Measurements from ENCODE around the gene TMEM254.
A peak's percentile ranks its signal among the peaks of the same experiment; 100 is the strongest.
"Not testable (repeated sequence)": the region's sequence is repeated elsewhere in the genome, so short reads cannot be mapped to it uniquely, and the experiment has no call there.

Gene TMEM254, protein sequence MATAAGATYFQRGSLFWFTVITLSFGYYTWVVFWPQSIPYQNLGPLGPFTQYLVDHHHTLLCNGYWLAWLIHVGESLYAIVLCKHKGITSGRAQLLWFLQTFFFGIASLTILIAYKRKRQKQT

DNA sequence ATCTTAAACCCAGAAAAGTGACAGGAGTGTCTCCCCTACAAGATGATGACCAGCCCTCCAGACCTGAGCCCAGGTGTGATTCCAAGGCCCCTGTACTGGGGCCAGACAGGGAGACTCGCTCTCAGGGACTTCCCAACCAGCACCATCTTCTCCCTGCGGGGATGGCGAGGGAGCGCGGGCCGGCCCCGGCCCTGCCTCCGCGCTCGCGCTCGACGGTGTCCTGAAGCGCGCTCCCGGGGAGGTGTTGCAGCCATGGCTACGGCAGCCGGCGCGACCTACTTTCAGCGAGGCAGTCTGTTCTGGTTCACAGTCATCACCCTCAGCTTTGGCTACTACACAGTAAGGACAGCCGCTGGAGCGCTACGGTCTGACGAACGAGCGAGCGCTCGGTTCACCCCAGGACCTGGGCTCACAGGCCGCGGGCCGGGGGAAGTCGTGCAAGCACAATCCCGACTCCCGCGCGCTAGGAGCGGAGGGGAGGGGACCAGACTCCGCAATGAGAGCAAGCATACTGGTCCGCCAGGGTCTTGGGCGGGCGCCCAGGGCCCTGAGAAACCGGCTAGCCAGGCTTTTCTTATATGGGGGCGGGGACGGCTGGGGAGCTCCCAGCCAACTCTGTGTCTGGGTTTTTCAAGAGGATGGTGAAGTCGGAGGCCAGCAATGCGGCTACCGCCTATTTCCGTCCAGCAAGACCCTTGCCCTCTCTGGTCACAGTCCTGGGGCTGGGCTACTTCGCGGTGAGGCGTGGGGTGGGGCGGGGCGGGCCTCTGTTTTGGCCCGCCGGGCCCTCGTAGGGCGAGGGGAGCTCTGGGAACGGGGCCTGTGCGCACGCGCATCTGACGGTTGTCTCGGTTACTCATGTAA lies at the start of gene TMEM254:
TSS of gene TMEM254 (plus strand) at position 218 of the 864 bp plus-strand sequence. CDS start at position 253, 35 bp downstream.
- TF ChIP-seq, protein P1, sequence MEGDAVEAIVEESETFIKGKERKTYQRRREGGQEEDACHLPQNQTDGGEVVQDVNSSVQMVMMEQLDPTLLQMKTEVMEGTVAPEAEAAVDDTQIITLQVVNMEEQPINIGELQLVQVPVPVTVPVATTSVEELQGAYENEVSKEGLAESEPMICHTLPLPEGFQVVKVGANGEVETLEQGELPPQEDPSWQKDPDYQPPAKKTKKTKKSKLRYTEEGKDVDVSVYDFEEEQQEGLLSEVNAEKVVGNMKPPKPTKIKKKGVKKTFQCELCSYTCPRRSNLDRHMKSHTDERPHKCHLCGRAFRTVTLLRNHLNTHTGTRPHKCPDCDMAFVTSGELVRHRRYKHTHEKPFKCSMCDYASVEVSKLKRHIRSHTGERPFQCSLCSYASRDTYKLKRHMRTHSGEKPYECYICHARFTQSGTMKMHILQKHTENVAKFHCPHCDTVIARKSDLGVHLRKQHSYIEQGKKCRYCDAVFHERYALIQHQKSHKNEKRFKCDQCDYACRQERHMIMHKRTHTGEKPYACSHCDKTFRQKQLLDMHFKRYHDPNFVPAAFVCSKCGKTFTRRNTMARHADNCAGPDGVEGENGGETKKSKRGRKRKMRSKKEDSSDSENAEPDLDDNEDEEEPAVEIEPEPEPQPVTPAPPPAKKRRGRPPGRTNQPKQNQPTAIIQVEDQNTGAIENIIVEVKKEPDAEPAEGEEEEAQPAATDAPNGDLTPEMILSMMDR (IDR thresholded peaks at IDR 0.05; ENCODE audit: poor library complexity, severe bottlenecking), result no peak
- Histone ChIP-seq H3K27me3 (ENCODE audit: insufficient read depth, poor library complexity, severe bottlenecking) (no peaks in the 10 kb centered on the region), H3K4me3 (ENCODE audit: severe bottlenecking) (peak within 1 kb of the TSS; percentile 49), H3K4me1 (ENCODE audit: insufficient read depth, poor library complexity, severe bottlenecking) (peaks cover 14% of the 10 kb centered on the region), H3K36me3 (ENCODE audit: low read depth) (peaks cover 4% of the 10 kb centered on the region; the same call in 1 of the 2 replicates), H3K9me3 (ENCODE audit: severe bottlenecking) (no peaks in the 10 kb centered on the region), H3K27ac (ENCODE audit: poor library complexity, severe bottlenecking) (peak within 1 kb of the TSS; percentile 76)
- DNase-seq (ENCODE audit: low spot score), result peak; percentile 83
- ATAC-seq (ENCODE audit: low read depth), result peak; percentile 72

DNA sequence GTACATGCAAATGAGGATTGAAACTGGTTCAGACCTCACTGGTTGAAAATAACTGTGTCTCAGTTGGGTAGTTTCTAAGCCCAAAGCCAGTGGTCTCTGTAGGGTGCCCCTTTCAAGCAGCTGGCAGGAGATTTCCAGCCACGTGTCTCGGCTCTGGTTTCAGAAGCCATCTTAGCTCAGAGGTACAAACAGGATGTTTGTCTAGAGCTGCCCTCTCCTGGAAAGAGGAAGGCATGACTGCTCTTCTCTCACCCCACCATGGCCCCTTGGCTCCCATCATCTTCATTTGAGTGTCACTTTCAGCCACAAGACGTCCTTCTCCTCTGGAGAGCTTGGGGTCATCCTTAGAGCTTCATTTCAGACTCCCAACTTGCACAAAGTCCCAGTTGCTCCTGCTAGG lies 49.3 kb upstream of the TMEM254 start:
- not testable (repeated sequence) for H3K9me3 ChIP-seq (ENCODE audit: severe bottlenecking); H3K27ac ChIP-seq (ENCODE audit: poor library complexity, severe bottlenecking); H3K27me3 ChIP-seq (ENCODE audit: insufficient read depth, poor library complexity, severe bottlenecking); DNase-seq (ENCODE audit: low spot score); H3K4me1 ChIP-seq (ENCODE audit: insufficient read depth, poor library complexity, severe bottlenecking); H3K36me3 ChIP-seq (ENCODE audit: low read depth); H3K4me3 ChIP-seq (ENCODE audit: severe bottlenecking)
- TF ChIP-seq, protein P1 (IDR thresholded peaks at IDR 0.05; ENCODE audit: poor library complexity, severe bottlenecking), result peak; percentile 26
- peak; percentile 45; the same call in 1 of the 3 replicates for ATAC-seq (ENCODE audit: low read depth)

DNA sequence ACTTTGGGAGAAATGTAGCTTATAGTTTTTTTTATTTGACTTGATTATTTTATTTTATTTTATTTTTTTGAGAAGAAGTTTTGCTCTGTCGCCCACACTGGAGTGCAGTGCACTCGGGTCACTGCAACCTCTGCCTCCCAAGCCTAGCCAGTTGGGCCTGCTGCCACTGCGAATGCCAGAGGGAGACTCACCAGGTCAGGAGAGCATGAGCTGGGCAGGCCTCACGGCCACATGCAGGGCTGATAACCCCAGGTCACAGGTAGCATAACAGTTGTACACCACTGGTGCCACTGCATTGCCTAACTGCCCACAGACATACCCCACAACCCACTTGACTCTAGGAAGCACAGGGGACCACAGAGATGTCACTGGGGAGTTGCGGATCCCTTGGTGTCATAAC lies 48.6 kb upstream of the TMEM254 start:
- DNase-seq (ENCODE audit: low spot score); H3K9me3 ChIP-seq (ENCODE audit: severe bottlenecking); ATAC-seq (ENCODE audit: low read depth); H3K27me3 ChIP-seq (ENCODE audit: insufficient read depth, poor library complexity, severe bottlenecking); H3K4me3 ChIP-seq (ENCODE audit: severe bottlenecking); H3K27ac ChIP-seq (ENCODE audit: poor library complexity, severe bottlenecking); H3K36me3 ChIP-seq (ENCODE audit: low read depth); H3K4me1 ChIP-seq (ENCODE audit: insufficient read depth, poor library complexity, severe bottlenecking): not testable (repeated sequence)

DNA sequence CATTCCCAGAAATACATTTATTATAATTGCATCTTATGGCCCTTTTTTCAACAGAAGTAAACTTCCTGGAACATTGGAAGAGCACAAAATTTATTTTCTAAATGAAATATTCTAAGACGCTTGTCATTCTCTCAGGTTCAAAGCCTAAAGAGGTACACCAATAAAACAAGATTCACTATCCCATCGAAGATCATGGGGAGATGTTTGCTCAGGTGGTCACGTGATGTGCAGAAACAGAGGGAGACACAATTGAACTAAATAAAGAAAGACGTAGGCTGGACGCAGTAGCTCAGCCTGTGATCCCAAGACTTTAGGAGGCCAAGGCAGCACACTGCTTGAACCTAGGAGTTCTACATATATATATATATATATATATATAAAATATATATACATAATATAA lies 46.0 kb upstream of the TMEM254 start:
- no peaks in the 10 kb centered on the region for H3K9me3 ChIP-seq (ENCODE audit: severe bottlenecking)
- DNase-seq (ENCODE audit: low spot score), result no peak
- H3K4me1 ChIP-seq (ENCODE audit: insufficient read depth, poor library complexity, severe bottlenecking), result no peaks in the 10 kb centered on the region
- no peaks in the 10 kb centered on the region for H3K36me3 ChIP-seq (ENCODE audit: low read depth)
- TF ChIP-seq, protein P1 (IDR thresholded peaks at IDR 0.05; ENCODE audit: poor library complexity, severe bottlenecking), result no peak
- no peaks in the 10 kb centered on the region for H3K27me3 ChIP-seq (ENCODE audit: insufficient read depth, poor library complexity, severe bottlenecking)
- H3K27ac ChIP-seq (ENCODE audit: poor library complexity, severe bottlenecking), result no peak overlapping the region
- no peak overlapping the region for H3K4me3 ChIP-seq (ENCODE audit: severe bottlenecking)
- no peak for ATAC-seq (ENCODE audit: low read depth)

DNA sequence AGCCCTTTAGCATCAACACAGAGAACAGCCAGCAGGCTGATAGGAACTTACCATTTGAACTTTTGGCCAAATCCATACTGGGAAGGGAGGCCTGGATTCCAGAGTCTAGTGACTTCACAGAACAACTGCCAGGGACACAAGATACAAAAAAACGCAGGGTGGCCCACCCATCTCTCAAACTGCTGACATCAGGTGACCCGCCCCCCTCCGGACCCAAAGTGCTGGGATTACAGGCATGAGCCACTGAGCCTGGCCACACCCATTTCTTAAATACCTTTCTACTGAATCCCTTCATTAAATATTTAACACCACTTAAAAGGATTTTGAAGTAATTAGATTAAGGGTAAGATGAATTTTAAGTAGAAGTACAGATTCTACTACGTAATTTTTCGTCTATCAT lies 43.7 kb upstream of the TMEM254 start:
- not testable (repeated sequence) for H3K4me1 ChIP-seq (ENCODE audit: insufficient read depth, poor library complexity, severe bottlenecking); H3K9me3 ChIP-seq (ENCODE audit: severe bottlenecking); H3K27ac ChIP-seq (ENCODE audit: poor library complexity, severe bottlenecking); H3K27me3 ChIP-seq (ENCODE audit: insufficient read depth, poor library complexity, severe bottlenecking); H3K4me3 ChIP-seq (ENCODE audit: severe bottlenecking); DNase-seq (ENCODE audit: low spot score); H3K36me3 ChIP-seq (ENCODE audit: low read depth); ATAC-seq (ENCODE audit: low read depth)

DNA sequence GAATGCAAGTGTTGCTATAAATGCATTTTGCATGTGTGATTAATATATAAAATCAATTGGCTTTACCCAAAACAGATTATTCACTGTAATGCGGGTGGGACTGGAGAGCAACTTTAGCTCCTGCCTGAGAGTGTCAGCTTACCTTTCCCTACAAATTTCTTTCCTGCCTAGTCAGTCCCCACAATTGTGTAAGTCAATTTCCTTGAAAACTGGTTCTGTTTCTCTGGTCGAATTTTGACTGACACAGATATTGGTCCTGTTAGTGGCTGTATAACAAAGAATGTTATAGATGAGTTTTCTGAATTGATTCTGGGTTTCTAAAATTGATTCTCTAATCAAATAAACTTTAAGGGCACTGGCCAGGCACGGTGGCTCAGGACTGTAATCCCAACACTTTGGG lies 43.0 kb upstream of the TMEM254 start:
- not testable (repeated sequence) for H3K27ac ChIP-seq (ENCODE audit: poor library complexity, severe bottlenecking); ATAC-seq (ENCODE audit: low read depth); DNase-seq (ENCODE audit: low spot score)

DNA sequence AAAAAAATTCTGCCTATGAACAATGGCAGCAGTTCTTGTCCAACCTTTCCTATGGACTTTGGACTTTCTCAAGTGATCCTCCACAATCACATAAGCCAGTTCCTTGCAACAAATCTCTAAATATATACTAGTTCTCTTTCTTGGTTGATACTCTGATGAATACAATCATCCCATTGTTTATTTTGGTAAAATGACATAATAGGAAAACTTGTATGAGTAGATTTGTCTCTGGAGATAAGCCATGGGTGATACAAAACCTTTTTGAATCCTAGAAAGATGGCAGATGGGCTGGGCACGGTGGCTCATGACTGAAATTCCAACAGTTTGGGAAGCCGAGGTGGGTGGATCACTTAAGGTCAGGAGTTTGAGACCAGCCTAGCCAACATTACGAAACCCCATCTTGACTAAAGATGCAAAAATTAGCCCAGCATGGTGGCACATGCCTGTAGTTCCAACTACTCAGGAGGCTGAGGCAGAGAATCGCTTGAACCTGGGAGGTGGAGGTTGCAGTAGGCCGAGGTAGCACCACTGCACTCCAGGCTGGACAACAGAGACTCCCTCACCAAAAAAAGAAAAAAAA lies 41.5 kb upstream of the TMEM254 start:
- H3K9me3 ChIP-seq (ENCODE audit: severe bottlenecking); H3K27ac ChIP-seq (ENCODE audit: poor library complexity, severe bottlenecking); DNase-seq (ENCODE audit: low spot score); H3K27me3 ChIP-seq (ENCODE audit: insufficient read depth, poor library complexity, severe bottlenecking); ATAC-seq (ENCODE audit: low read depth); H3K36me3 ChIP-seq (ENCODE audit: low read depth); H3K4me3 ChIP-seq (ENCODE audit: severe bottlenecking); H3K4me1 ChIP-seq (ENCODE audit: insufficient read depth, poor library complexity, severe bottlenecking): not testable (repeated sequence)

More for the DNA sequence above, 43.0 kb upstream of the TMEM254 start:
- not testable (repeated sequence) for H3K4me3 ChIP-seq (ENCODE audit: severe bottlenecking); H3K4me1 ChIP-seq (ENCODE audit: insufficient read depth, poor library complexity, severe bottlenecking); H3K36me3 ChIP-seq (ENCODE audit: low read depth); H3K27me3 ChIP-seq (ENCODE audit: insufficient read depth, poor library complexity, severe bottlenecking); H3K9me3 ChIP-seq (ENCODE audit: severe bottlenecking)

DNA sequence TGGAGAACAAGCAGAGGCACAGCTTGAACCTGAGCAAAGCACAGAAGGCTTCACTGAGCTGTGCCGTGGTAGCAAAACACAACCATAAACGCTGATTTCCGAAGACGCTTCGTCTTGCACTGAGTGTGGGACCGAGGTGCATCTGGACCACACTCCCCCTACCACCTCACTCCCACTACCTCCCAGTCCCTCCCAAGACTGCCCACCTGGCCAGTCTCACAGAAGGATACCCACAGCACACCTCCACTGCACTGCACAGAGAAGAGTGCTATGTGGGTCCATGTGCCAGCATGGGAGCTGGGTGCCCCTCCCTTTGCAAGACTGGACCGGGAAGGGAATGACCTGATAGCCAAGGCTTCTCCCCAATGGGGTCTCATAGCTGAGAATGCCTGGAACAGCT lies 40.2 kb upstream of the TMEM254 start:
- H3K36me3 ChIP-seq (ENCODE audit: low read depth); H3K9me3 ChIP-seq (ENCODE audit: severe bottlenecking); ATAC-seq (ENCODE audit: low read depth); H3K4me1 ChIP-seq (ENCODE audit: insufficient read depth, poor library complexity, severe bottlenecking); H3K4me3 ChIP-seq (ENCODE audit: severe bottlenecking); H3K27ac ChIP-seq (ENCODE audit: poor library complexity, severe bottlenecking); DNase-seq (ENCODE audit: low spot score); H3K27me3 ChIP-seq (ENCODE audit: insufficient read depth, poor library complexity, severe bottlenecking): not testable (repeated sequence)
